Upper lobe of right lung (tissue), 1 donor: Measurements from ENCODE around the gene TP73. TPM values are rescaled to one million over a fixed set of nuclear protein-coding genes. Genes with fewer than 3 reads are reported as not detected.

ENCODE experiments used
- ATAC-seq: fragments of 200-7000 bp; cut with Tn5 transposase; one replicate; pipeline ENCODE4 v1.9.1; 2020; ENCODE audit warnings: mild to moderate bottlenecking, moderate library complexity
- DNase-seq: peaks from one replicate; pipeline ENCODE4 v3.0.0-alpha.2; 2020
- H3K27ac ChIP-seq: fragments of 200-600 bp; one replicate; pipeline ENCODE4 v1.8.0; 2022
- H3K27me3 ChIP-seq: fragments of 200-600 bp; one replicate; pipeline ENCODE4 v1.8.0; 2022; ENCODE audit warnings: mild to moderate bottlenecking
- H3K36me3 ChIP-seq: fragments of 200-600 bp; one replicate; pipeline ENCODE4 v1.8.0; 2022
- H3K4me1 ChIP-seq: fragments of 200-600 bp; one replicate; pipeline ENCODE4 v1.8.0; 2022
- H3K4me3 ChIP-seq: fragments of 200-600 bp; one replicate; pipeline ENCODE4 v1.8.0; 2022; ENCODE audit warnings: mild to moderate bottlenecking
- H3K9me3 ChIP-seq: fragments of 200-600 bp; one replicate; pipeline ENCODE4 v1.8.0; 2022
- intact Hi-C: fragments of 100-400 bp; cut with DNase I; formaldehyde crosslinking; loops from one replicate; pipeline ENCODE4 v1.11.0; 2022
- total RNA-seq: library from RNA; stranded (reverse); fragmentation: NEBNext Ultra II Directional; extraction: Animal tissue kit (Norgen Biotek cat#: 25700); gene quantifications from one replicate; pipeline ENCODE4 v1.2.1, GENCODE V29; 2021
- TF ChIP-seq, protein P1 (sequence below): fragments of 200-600 bp; IDR thresholded peaks from one replicate; pipeline ENCODE4 v1.8.0; 2022; ENCODE audit warnings: antibody characterized with exemption
- donor health status: DM: no; HTN: yes; CAD: no; lungs with severe emphysema.

TP73 gene
- total RNA-seq, 1 donor from 2014 or later = 0.29 TPM

DNA sequence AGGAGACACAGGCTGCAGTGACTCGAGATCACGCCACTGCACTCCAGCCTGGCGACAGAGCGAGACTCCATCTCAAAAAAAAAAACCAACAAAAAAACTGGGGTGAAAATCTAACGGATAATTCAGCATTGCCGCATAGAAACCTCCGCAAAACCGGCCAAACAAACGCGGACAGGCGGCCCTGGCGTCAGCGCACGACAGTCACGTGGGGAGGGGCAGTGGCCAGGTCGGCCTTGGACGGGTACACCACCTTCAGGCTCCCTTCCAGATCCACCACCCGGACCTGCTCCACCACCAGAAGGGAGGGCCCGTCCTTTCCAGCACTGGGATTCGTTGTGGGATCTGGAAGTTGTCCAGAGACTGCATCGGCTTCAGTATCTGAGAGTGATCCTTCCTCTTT is 128.6 kb downstream of the TP73 start:
- Histone ChIP-seq H3K36me3 (peaks cover 71% of the 10 kb centered on the region), H3K27ac (no peak overlapping the region), H3K27me3 (no peaks in the 10 kb centered on the region), H3K4me1 (peaks cover 3% of the 10 kb centered on the region), H3K4me3 (no peak overlapping the region), H3K9me3 (no peaks in the 10 kb centered on the region)
- intact Hi-C loops = no loop called here
- TF ChIP-seq, protein P1, sequence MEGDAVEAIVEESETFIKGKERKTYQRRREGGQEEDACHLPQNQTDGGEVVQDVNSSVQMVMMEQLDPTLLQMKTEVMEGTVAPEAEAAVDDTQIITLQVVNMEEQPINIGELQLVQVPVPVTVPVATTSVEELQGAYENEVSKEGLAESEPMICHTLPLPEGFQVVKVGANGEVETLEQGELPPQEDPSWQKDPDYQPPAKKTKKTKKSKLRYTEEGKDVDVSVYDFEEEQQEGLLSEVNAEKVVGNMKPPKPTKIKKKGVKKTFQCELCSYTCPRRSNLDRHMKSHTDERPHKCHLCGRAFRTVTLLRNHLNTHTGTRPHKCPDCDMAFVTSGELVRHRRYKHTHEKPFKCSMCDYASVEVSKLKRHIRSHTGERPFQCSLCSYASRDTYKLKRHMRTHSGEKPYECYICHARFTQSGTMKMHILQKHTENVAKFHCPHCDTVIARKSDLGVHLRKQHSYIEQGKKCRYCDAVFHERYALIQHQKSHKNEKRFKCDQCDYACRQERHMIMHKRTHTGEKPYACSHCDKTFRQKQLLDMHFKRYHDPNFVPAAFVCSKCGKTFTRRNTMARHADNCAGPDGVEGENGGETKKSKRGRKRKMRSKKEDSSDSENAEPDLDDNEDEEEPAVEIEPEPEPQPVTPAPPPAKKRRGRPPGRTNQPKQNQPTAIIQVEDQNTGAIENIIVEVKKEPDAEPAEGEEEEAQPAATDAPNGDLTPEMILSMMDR = no peak
- ATAC-seq (no peak), DNase-seq (no peak)

DNA sequence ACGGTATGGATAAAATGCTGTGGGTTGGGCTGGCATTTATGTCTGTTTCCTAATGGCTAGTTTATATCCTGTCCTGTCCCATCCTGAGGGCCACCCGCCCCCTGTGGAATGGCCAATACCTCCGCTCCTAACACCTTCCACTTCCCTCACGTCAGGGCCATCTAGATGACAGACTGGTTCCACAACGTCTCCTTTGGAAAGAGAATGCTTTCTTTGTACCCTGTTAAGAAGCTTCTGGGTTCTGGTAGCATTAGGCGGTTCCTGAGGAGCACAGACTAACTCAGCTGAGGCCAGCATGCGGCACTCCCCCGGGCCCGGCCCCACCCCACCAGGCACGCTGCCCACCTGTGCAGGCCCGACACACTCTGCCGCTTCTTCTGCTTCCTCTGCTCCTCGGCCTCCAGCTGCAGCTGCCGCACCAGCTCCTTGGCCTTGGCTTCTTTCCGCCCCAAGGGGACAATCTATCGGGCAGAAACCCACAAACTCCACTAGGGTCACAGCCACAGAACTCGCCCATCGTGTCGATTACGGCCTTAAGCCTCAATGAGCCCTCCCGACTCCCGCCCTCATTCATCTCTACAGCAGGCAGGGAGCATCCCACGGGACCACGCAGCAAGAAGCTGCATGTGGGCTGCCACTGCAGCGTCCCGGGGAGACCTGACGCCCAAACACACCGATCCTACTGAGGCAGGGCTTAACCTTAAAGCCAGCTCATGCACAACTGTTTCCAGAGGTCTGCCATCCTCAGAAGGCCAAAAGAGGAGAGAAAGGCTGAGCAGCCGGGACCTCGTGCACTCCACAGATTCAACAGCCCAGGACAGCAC is 131.5 kb downstream of the TP73 start:
- Histone ChIP-seq H3K4me1 (no peaks in the 10 kb centered on the region), H3K9me3 (no peaks in the 10 kb centered on the region), H3K27me3 (no peaks in the 10 kb centered on the region), H3K36me3 (peaks cover 89% of the 10 kb centered on the region), H3K27ac (no peak overlapping the region), H3K4me3 (no peak overlapping the region)
- intact Hi-C loops = no loop called here
- DNase-seq (no peak), ATAC-seq (no peak)
- TF ChIP-seq, protein P1 = no peak

DNA sequence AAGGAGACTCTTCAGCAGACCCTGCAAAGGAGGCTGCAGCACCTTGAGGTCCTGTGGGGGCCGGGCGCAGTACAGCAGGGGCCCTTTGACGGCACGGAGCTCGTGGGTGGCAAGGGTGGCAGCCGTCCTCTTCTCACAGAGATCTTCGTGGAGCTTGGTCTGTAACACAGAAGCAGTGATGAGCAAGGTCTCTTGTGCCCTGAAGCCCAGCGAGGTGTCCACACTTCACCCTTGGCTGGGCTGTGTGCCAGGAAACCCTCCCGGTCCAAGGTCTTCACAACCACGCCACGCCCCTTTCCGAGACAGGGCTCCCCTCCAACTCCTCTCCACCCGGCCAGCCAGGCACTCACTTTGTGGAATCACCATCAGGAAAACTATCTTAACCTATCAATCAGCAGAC is 132.7 kb downstream of the TP73 start:
- TF ChIP-seq, protein P1 = no peak
- peaks cover 77% of the 10 kb centered on the region for H3K36me3 ChIP-seq
- H3K27me3 ChIP-seq = no peaks in the 10 kb centered on the region
- H3K4me1 ChIP-seq = no peaks in the 10 kb centered on the region
- no peak overlapping the region for H3K27ac ChIP-seq
- no peak for ATAC-seq
- no peaks in the 10 kb centered on the region for H3K9me3 ChIP-seq
- no peak overlapping the region for H3K4me3 ChIP-seq
- DNase-seq = no peak
- intact Hi-C loops = no loop called here

DNA sequence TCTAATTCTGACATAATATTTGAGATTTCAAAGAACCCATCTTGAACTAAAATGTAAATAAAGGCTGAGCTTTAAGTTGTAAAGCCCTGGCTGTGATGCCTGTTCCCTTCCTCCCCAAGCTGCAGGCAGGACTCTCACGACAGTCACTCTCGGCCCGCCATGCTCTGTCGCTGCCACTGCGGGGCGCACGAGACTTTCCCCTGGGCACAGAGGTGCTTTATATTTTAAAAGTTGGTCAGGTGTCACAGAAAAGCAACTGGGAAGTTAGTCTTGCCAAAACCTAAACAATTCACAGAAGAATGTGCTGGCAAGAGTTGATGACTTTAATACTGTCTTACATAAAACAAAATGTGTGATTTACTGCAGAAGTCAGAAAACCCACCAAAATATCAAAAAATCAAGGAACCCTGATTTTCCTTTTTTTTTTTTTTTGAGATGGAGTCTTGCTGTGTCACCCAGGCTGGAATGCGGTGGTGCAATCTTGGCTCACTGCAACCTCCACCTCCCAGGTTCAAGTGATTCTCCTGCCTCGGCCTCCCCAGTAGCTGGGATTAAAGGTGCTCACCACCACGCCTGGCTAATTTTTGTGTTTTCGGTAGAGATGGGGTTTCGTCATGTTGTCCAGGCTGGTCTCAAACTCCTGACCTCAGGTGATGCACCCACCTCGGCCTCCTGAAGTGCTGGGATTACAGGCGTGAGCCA is 133.3 kb downstream of the TP73 start:
- Histone ChIP-seq H3K4me1 (no peaks in the 10 kb centered on the region), H3K27me3 (no peaks in the 10 kb centered on the region), H3K36me3 (peaks cover 71% of the 10 kb centered on the region), H3K27ac (no peak overlapping the region), H3K9me3 (no peaks in the 10 kb centered on the region), H3K4me3 (no peak overlapping the region)
- TF ChIP-seq, protein P1 = no peak
- intact Hi-C loops = no loop called here
- ATAC-seq = no peak
- no peak for DNase-seq

Other genes with a start within 250 kb of the TP73 start
- gene ARHGEF16, start 197.9 kb upstream of the TP73 start, total RNA-seq = 12.2 TPM
- 96.6 TPM for gene MEGF6, start 41.0 kb upstream of the TP73 start, total RNA-seq
- gene TPRG1L, start 27.5 kb upstream of the TP73 start, total RNA-seq = 47.5 TPM
- gene WRAP73, start 2.4 kb upstream of the TP73 start, total RNA-seq = 18.5 TPM
- not detected for gene CCDC27, start 99.9 kb downstream of the TP73 start, total RNA-seq
- 9.3 TPM for gene SMIM1, start 120.2 kb downstream of the TP73 start, total RNA-seq
- 34.2 TPM for gene LRRC47, start 144.0 kb downstream of the TP73 start, total RNA-seq
- 61.0 TPM for gene CEP104, start 204.7 kb downstream of the TP73 start, total RNA-seq
- 8.5 TPM for gene DFFB, start 205.0 kb downstream of the TP73 start, total RNA-seq
- gene C1orf174, start 247.8 kb downstream of the TP73 start, total RNA-seq = 19.9 TPM